PC-9 (cell line): ENCODE results near the gene SSNA1.

ENCODE experiments used
- CTCF ChIP-seq: fragments of 200-600 bp; sonication (generic); conservative IDR thresholded peaks from 2 replicates; pipeline ENCODE4 v1.6.1; 2017; ENCODE audit warnings: mixed run types, antibody characterized with exemption, mild to moderate bottlenecking, moderate library complexity
- EZH2 ChIP-seq: fragments of 200-600 bp; sonication (generic); IDR thresholded peaks from 2 replicates; pipeline ENCODE4 v1.8.0; 2017; ENCODE audit warnings: antibody characterized with exemption, low read depth

GRCh38 chr9:137152844-137153405 is 35.6 kb upstream of the SSNA1 start:
- TF ChIP-seq CTCF (no peak), EZH2 (no peak)
